PC-9 (cell line): Measurements from ENCODE around the gene ITGA2.

Experiments used
- EZH2 ChIP-seq: fragments of 200-600 bp; sonication (generic); IDR thresholded peaks from 2 replicates; pipeline ENCODE4 v1.8.0; 2017; ENCODE audit warnings: antibody characterized with exemption, low read depth
- TF ChIP-seq, protein P1 (sequence below): fragments of 200-600 bp; sonication (generic); conservative IDR thresholded peaks from 2 replicates; pipeline ENCODE4 v1.6.1; 2017; ENCODE audit warnings: mixed run types, antibody characterized with exemption, mild to moderate bottlenecking, moderate library complexity

DNA sequence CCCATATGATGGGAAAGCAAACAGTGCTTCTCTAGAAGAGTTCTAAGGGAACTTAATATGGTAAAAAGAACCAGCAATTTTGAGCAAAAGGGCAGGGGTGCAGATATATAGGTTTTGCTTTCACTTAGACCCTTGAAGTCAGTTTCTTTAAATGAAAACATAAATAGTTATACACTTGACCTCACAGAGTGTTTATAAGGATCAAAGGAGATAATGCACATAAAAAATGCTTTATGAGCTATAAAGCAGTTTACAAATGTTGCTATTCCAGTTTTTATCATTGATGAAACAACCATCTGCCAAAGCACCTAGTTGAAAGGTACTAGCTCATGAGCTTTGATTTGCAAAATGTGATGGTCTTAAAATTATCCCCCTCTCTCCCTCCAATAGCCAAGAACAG lies 45.7 kb downstream of the ITGA2 start:
- no peak for TF ChIP-seq EZH2
- TF ChIP-seq, protein P1, sequence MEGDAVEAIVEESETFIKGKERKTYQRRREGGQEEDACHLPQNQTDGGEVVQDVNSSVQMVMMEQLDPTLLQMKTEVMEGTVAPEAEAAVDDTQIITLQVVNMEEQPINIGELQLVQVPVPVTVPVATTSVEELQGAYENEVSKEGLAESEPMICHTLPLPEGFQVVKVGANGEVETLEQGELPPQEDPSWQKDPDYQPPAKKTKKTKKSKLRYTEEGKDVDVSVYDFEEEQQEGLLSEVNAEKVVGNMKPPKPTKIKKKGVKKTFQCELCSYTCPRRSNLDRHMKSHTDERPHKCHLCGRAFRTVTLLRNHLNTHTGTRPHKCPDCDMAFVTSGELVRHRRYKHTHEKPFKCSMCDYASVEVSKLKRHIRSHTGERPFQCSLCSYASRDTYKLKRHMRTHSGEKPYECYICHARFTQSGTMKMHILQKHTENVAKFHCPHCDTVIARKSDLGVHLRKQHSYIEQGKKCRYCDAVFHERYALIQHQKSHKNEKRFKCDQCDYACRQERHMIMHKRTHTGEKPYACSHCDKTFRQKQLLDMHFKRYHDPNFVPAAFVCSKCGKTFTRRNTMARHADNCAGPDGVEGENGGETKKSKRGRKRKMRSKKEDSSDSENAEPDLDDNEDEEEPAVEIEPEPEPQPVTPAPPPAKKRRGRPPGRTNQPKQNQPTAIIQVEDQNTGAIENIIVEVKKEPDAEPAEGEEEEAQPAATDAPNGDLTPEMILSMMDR = no peak
